ENCODE results near the gene TET1. TPM values are rescaled to one million over a fixed set of nuclear protein-coding genes. Genes with fewer than 3 reads are reported as not detected.

The TET1 gene
- total and polyA plus RNA-seq, 2 experiments from 2014 or later = 37.2 to 90.5 TPM

- no peaks in the 10 kb centered on the region for H3K9me2 ChIP-seq (ENCODE audit: insufficient read depth)
- H2AFZ ChIP-seq = no peak overlapping the region
- H3K4me1 ChIP-seq (ENCODE audit: insufficient read depth) = no peaks in the 10 kb centered on the region
- no peak for TF ChIP-seq ZNF114 (CRISPR knock-in tag; IDR thresholded peaks at IDR 0.05)
- no peak for TF ChIP-seq ZNF331 (CRISPR knock-in tag; IDR thresholded peaks at IDR 0.05; ENCODE audit: low read depth)
- TF ChIP-seq ZNF462 (CRISPR knock-in tag; IDR thresholded peaks at IDR 0.05) = no peak
- no peak for TF ChIP-seq REST (IDR thresholded peaks at IDR 0.05; ENCODE audit: unreplicated experiment)
- no peak for TF ChIP-seq EZH2phosphoT487 (IDR thresholded peaks at IDR 0.05; ENCODE audit: unreplicated experiment)
- no peak for TF ChIP-seq NANOG (IDR thresholded peaks at IDR 0.05; ENCODE audit: borderline replicate concordance)
- TF ChIP-seq CTCF (conservative IDR thresholded peaks at IDR 0.05; ENCODE audit: low read depth in 2 of 2) = no peak
- TF ChIP-seq STAT1 (IDR thresholded peaks at IDR 0.05; ENCODE audit: unreplicated experiment) = no peak
- no peak for TF ChIP-seq JUNB (IDR thresholded peaks at IDR 0.05; ENCODE audit: unreplicated experiment)
- no peak for ATAC-seq
- H3K27me3 Mint-ChIP-seq (ENCODE audit: insufficient read depth, low read depth, poor library complexity) = peaks cover 2% of the 10 kb centered on the region
- no peaks in the 10 kb centered on the region for H3K27me3 ChIP-seq (ENCODE audit: insufficient read depth)
- H3K4me2 ChIP-seq = no peak overlapping the region
- H3K36me3 Mint-ChIP-seq (ENCODE audit: low read depth) = peaks cover 64% of the 10 kb centered on the region
- no peaks in the 10 kb centered on the region for H3K4me1 Mint-ChIP-seq
- peaks cover 4% of the 10 kb centered on the region; the same call in 1 of the 2 replicates for H3K79me2 ChIP-seq (replicated peaks; ENCODE audit: insufficient read depth)
- peaks cover 42% of the 10 kb centered on the region for H3K36me3 ChIP-seq (ENCODE audit: insufficient read depth)
- H3K4me3 ChIP-seq = no peak overlapping the region
- no peak overlapping the region for H3K27ac Mint-ChIP-seq
- no peak overlapping the region for H3K4me3 Mint-ChIP-seq
- H4K20me1 ChIP-seq (replicated peaks; ENCODE audit: insufficient read depth) = no peaks in the 10 kb centered on the region
- peaks cover 13% of the 10 kb centered on the region; the same call in 1 of the 2 replicates for H3F3A ChIP-seq (replicated peaks; ENCODE audit: low read depth)
- no peak overlapping the region; the same call in 1 of the 2 replicates for H3K27ac ChIP-seq (ENCODE audit: low read depth)
- no peaks in the 10 kb centered on the region for H3K9me3 Mint-ChIP-seq
- DNase-seq (ENCODE audit: low spot score) = no peak
These were observed 124.3 kb downstream of the TET1 start for GRCh38 chr10:68684413-68684812.

Data from GM23338 (cell line).